HG03280 (cell line): ENCODE results near the gene FUZ.
"Not testable (repeated sequence)": the region's sequence is repeated elsewhere in the genome, so short reads cannot be mapped to it uniquely, and the experiment has no call there.

Source experiments
- ATAC-seq: cut with Tn5 transposase; IDR thresholded peaks from one replicate; pipeline ENCODE4 v1.9.1; 2021; ENCODE audit warnings: mild to moderate bottlenecking, moderate library complexity; ENCODE audit not compliant: unreplicated experiment

FUZ gene

GRCh38 chr19:49833599-49833998, 20.5 kb upstream of the FUZ start:
- no peak for ATAC-seq

- ATAC-seq: no peak
These were observed 19.5 kb upstream of the FUZ start for GRCh38 chr19:49832556-49832955.

GRCh38 chr19:49831592-49831991, 18.5 kb upstream of the FUZ start:
- ATAC-seq: no peak

GRCh38 chr19:49830766-49831165, 17.7 kb upstream of the FUZ start:
- ATAC-seq: no peak

GRCh38 chr19:49829721-49830120, 16.6 kb upstream of the FUZ start:
- no peak for ATAC-seq

- ATAC-seq: no peak
These were observed 16.1 kb upstream of the FUZ start for GRCh38 chr19:49829200-49829599.

- ATAC-seq: no peak
These were observed 13.9 kb upstream of the FUZ start for GRCh38 chr19:49827034-49827433.

GRCh38 chr19:49824662-49825061, 11.6 kb upstream of the FUZ start:
- ATAC-seq: no peak

GRCh38 chr19:49823472-49823871, 10.4 kb upstream of the FUZ start:
- ATAC-seq: no peak

GRCh38 chr19:49820125-49820524, 7.0 kb upstream of the FUZ start:
- ATAC-seq: no peak

GRCh38 chr19:49819452-49820115, 6.5 kb upstream of the FUZ start:
- not testable (repeated sequence) for ATAC-seq

- no peak for ATAC-seq
These were observed 5.7 kb upstream of the FUZ start for GRCh38 chr19:49818649-49819370.

GRCh38 chr19:49817964-49818648, 5.0 kb upstream of the FUZ start, which contains the start of gene MED25:
MED25 (plus strand) TSS chr19:49818289; CDS start chr19:49818342, 53 bp downstream.
- peak; percentile 63 for ATAC-seq

GRCh38 chr19:49816590-49816989, 3.5 kb upstream of the FUZ start:
- ATAC-seq: no peak

- ATAC-seq: no peak
These were observed 918 bp upstream of the FUZ start for GRCh38 chr19:49814010-49814409.

- ATAC-seq: no peak
These were observed 568 bp downstream of the FUZ start for GRCh38 chr19:49812452-49812996.

- no peak for ATAC-seq
These were observed 1.8 kb downstream of the FUZ start for GRCh38 chr19:49811328-49811727.

- no peak for ATAC-seq
These were observed 3.1 kb downstream of the FUZ start for GRCh38 chr19:49809941-49810389.

- no peak for ATAC-seq
These were observed 3.7 kb downstream of the FUZ start for GRCh38 chr19:49809160-49809940.

GRCh38 chr19:49808711-49809159, 4.4 kb downstream of the FUZ start:
- ATAC-seq: no peak
